CD14-positive monocyte (primary cell): Measurements from ENCODE around the gene NME2. TPM values are rescaled to one million over a fixed set of nuclear protein-coding genes. Genes with fewer than 3 reads are reported as not detected.

Experiments
- DNase-seq, 3 donors: peaks; one replicate each; pipeline ENCODE4 v3.0.0-alpha.2; 2011 to 2022
- H2AFZ ChIP-seq: 2 replicates; pipeline ENCODE4 v1.6.0; 2012; ENCODE audit warnings: mild to moderate bottlenecking, low read depth, low read length, inconsistent platforms; ENCODE audit not compliant: insufficient read depth, poor library complexity, severe bottlenecking
- H3K27ac ChIP-seq, 2 donors: 1 replicate in 1 of 2; 2 replicates in 1 of 2; pipeline ENCODE4 v1.5.1; 2012 to 2013; ENCODE audit warnings: low read length in 2 of 2, control low read depth in 1 of 2, inconsistent platforms in 1 of 2, low read depth in 1 of 2, mild to moderate bottlenecking in 1 of 2
- H3K27me3 ChIP-seq, 2 donors: one replicate each; pipeline versions ENCODE4 v1.6.0 to v1.6.1; 2011 to 2013; ENCODE audit warnings: low read length in 2 of 2; ENCODE audit not compliant: control insufficient read depth in 2 of 2, insufficient read depth in 2 of 2
- H3K36me3 ChIP-seq, 2 donors: replicated peaks in 1 of 2; 1 replicate in 1 of 2; 2 replicates in 1 of 2; pipeline versions ENCODE4 v1.5.1 to v1.6.1; 2012 to 2013; ENCODE audit warnings: low read length in 2 of 2, control low read depth in 1 of 2, inconsistent platforms in 1 of 2, mild to moderate bottlenecking in 1 of 2; ENCODE audit not compliant: insufficient read depth in 2 of 2, control insufficient read depth in 1 of 2
- H3K4me1 ChIP-seq, 2 donors: 1 replicate in 1 of 2; 2 replicates in 1 of 2; pipeline versions ENCODE4 v1.5.1 to v1.6.1; 2012 to 2013; ENCODE audit warnings: low read length in 2 of 2, control low read depth in 1 of 2, inconsistent platforms in 1 of 2, mild to moderate bottlenecking in 1 of 2, moderate library complexity in 1 of 2; ENCODE audit not compliant: insufficient read depth in 2 of 2, control insufficient read depth in 1 of 2
- H3K4me2 ChIP-seq: replicated peaks from 2 replicates; pipeline ENCODE3; 2012; ENCODE audit warnings: low read length, moderate library complexity, mild to moderate bottlenecking; ENCODE audit not compliant: poor library complexity, severe bottlenecking; ENCODE audit errors: extremely low read depth
- H3K4me3 ChIP-seq, 3 experiments: fragments of 200-600 bp in 1 of 3; sonication (generic) in 1 of 3; replicated peaks in 1 of 3; 1 replicate in 2 of 3; 2 replicates in 1 of 3; pipeline ENCODE4 v1.5.1; 2011 to 2013; ENCODE audit warnings: low read length in 3 of 3, mild to moderate bottlenecking in 3 of 3, control low read depth in 2 of 3, low read depth in 2 of 3, inconsistent platforms in 1 of 3, moderate library complexity in 1 of 3
- H3K79me2 ChIP-seq: 2 replicates; pipeline ENCODE4 v1.6.0; 2012; ENCODE audit warnings: mild to moderate bottlenecking, control low read depth, inconsistent platforms, low read length, moderate library complexity; ENCODE audit not compliant: insufficient read depth
- H3K9ac ChIP-seq: 2 replicates; pipeline ENCODE4 v1.6.0; 2017; ENCODE audit warnings: low read length, mild to moderate bottlenecking; ENCODE audit not compliant: insufficient read depth, poor library complexity, severe bottlenecking
- H3K9me3 ChIP-seq, 2 donors: replicated peaks in 1 of 2; 1 replicate in 1 of 2; 2 replicates in 1 of 2; pipeline versions ENCODE4 v1.5.1 to v1.6.1; 2012 to 2013; ENCODE audit warnings: low read length in 2 of 2, control low read depth in 1 of 2; ENCODE audit not compliant: control insufficient read depth in 1 of 2, insufficient read depth in 1 of 2
- H4K20me1 ChIP-seq: 2 replicates; pipeline ENCODE4 v1.6.0; 2012; ENCODE audit warnings: mild to moderate bottlenecking, low read length, control low read depth, moderate library complexity; ENCODE audit not compliant: insufficient read depth
- H3K27ac Mint-ChIP-seq, 7 donors: one replicate each; pipeline ENCODE4 v1.8.0; 2020; ENCODE audit warnings: mild to moderate bottlenecking in 7 of 7, mixed read lengths in 7 of 7, moderate library complexity in 6 of 7, inconsistent platforms in 2 of 7
- H3K27me3 Mint-ChIP-seq, 3 donors: one replicate each; pipeline ENCODE4 v1.8.0; 2021 to 2022; ENCODE audit warnings: low read depth in 3 of 3, mild to moderate bottlenecking in 3 of 3, mixed read lengths in 3 of 3, moderate library complexity in 3 of 3, inconsistent platforms in 1 of 3
- H3K36me3 Mint-ChIP-seq, 2 donors: one replicate each; pipeline ENCODE4 v1.8.0; 2020; ENCODE audit warnings: mixed read lengths in 2 of 2, inconsistent platforms in 1 of 2, mild to moderate bottlenecking in 1 of 2
- H3K4me1 Mint-ChIP-seq: one replicate; pipeline ENCODE4 v1.8.0; 2020; ENCODE audit warnings: mild to moderate bottlenecking, mixed read lengths
- H3K4me3 Mint-ChIP-seq, 2 donors: one replicate each; pipeline ENCODE4 v1.8.0; 2020; ENCODE audit warnings: mild to moderate bottlenecking in 2 of 2, mixed read lengths in 2 of 2, moderate library complexity in 1 of 2
- H3K9me3 Mint-ChIP-seq, 7 donors: one replicate each; pipeline ENCODE4 v1.8.0; 2020 to 2022; ENCODE audit warnings: mixed read lengths in 7 of 7, mild to moderate bottlenecking in 6 of 7, moderate library complexity in 6 of 7, inconsistent platforms in 2 of 7
- CTCF ChIP-seq: fragments of 200-600 bp; IDR thresholded peaks from one replicate; pipeline ENCODE4 v1.8.0; 2022; ENCODE audit warnings: antibody characterized with exemption, mild to moderate bottlenecking
- whole genome bisulfite sequencing: methylation state at CpG from one replicate; pipeline ENCODE4 v1.1.5; 2013; ENCODE audit warnings: missing lambda C conversion rate; ENCODE audit not compliant: insufficient coverage; 5-methylcytosine and 5-hydroxymethylcytosine counted together
- intact Hi-C, 2 donors: fragments of 100-400 bp; cut with micrococcal nuclease; formaldehyde crosslinking; loops; one replicate each; pipeline versions ENCODE4 v1.15.0 to v1.15.1; 2023
- polyA plus RNA-seq, 3 donors: library from polyadenylated mRNA; depleted of rRNA in 1 of 3; unstranded in 2 of 3; stranded (reverse) in 1 of 3; fragments of 300-500 nt in 2 of 3; fragments of >200 nt in 1 of 3; fragmentation: Illumina TruSeq in 2 of 3; gene quantifications; 1 replicate in 2 of 3; 2 replicates in 1 of 3; pipeline ENCODE4 v1.2.3, GENCODE V29; 2012 to 2021

NME2 gene
- polyA plus RNA-seq, 3 donors = 240 to 307 (median 259) TPM

GRCh38 chr17:51153210-51154072, 12.8 kb upstream of the NME2 start, which contains the start of gene NME1:
Gene NME1, plus strand, starts transcription at chr17:51153559. Its CDS starts 2,096 bp downstream, at chr17:51155655.
- H3K36me3 ChIP-seq = peaks cover 2 to 7% of the 10 kb centered on the region in 2 donors
- H4K20me1 ChIP-seq = no peaks in the 10 kb centered on the region
- H3K27me3 ChIP-seq = no peaks in the 10 kb centered on the region
- no peaks in the 10 kb centered on the region for H3K4me1 Mint-ChIP-seq
- H3K27ac Mint-ChIP-seq = no peak within 1 kb of the TSS
- peak; percentile 97 to 99 (median 99) for DNase-seq
- H3K4me1 ChIP-seq = peaks cover 18 to 19% of the 10 kb centered on the region in 2 donors
- H3K4me2 ChIP-seq = peak within 1 kb of the TSS; percentile 89
- peak; percentile 76 for TF ChIP-seq CTCF
- peaks cover 0 to 2% (median 0%) of the 10 kb centered on the region in 3 donors for H3K27me3 Mint-ChIP-seq
- H3K9me3 ChIP-seq = no peaks in the 10 kb centered on the region
- peak within 1 kb of the TSS; percentile 90 for H2AFZ ChIP-seq
- intact Hi-C loops = loop anchor here (1.0 to 10.0 kb wide), 6 partner anchors 33 to 289 kb away; partner anchors contain the start of genes SPAG9 (in 2 of the 2) and TOB1 (in 1 of the 2)
- H3K9me3 Mint-ChIP-seq = no peaks in the 10 kb centered on the region
- H3K79me2 ChIP-seq = peaks cover 24% of the 10 kb centered on the region
- peak within 1 kb of the TSS; percentile 55 to 87 for H3K27ac ChIP-seq
- H3K9ac ChIP-seq = peak within 1 kb of the TSS; percentile 69
- peaks cover 10 to 17% of the 10 kb centered on the region in 2 donors for H3K36me3 Mint-ChIP-seq
- H3K4me3 ChIP-seq = peak within 1 kb of the TSS; percentile 68 to 86 (median 80)
- under 1% methylated on average over 56 of the region's 60 CpGs for WGBS
- H3K4me3 Mint-ChIP-seq = no peak within 1 kb of the TSS

GRCh38 chr17:51154176-51154575, 12.0 kb upstream of the NME2 start:
- no peaks in the 10 kb centered on the region for H3K9me3 Mint-ChIP-seq
- TF ChIP-seq CTCF = no peak
- Histone ChIP-seq H4K20me1 (no peaks in the 10 kb centered on the region), H3K4me1 (peaks cover 18 to 19% of the 10 kb centered on the region in 2 donors), H3K27me3 (no peaks in the 10 kb centered on the region), H2AFZ (peak overlapping the region; percentile 90), H3K79me2 (peaks cover 24% of the 10 kb centered on the region), H3K27ac (peak overlapping the region in 1 of 2 donors; percentile 87), H3K9me3 (no peaks in the 10 kb centered on the region), H3K36me3 (peaks cover 7 to 8% of the 10 kb centered on the region in 2 donors), H3K4me3 (peak overlapping the region; percentile 68 to 86 (median 80)), H3K9ac (peak overlapping the region; percentile 69), H3K4me2 (peak overlapping the region; percentile 89)
- intact Hi-C loops = loop anchor here (5.0 to 10.0 kb wide), 3 partner anchors 42 to 289 kb away; partner anchors contain the start of gene TOB1 (in 1 of the 2)
- WGBS = no CpG with 5 or more reads among the region's 6 CpGs
- no peaks in the 10 kb centered on the region for H3K4me1 Mint-ChIP-seq
- H3K27ac Mint-ChIP-seq = no peak overlapping the region
- H3K27me3 Mint-ChIP-seq = no peaks in the 10 kb centered on the region
- DNase-seq = no peak
- peaks cover 10 to 17% of the 10 kb centered on the region in 2 donors for H3K36me3 Mint-ChIP-seq
- H3K4me3 Mint-ChIP-seq = no peak overlapping the region
